NOMO-1 treated with DMSO at 0.1 percent for 48 hours (cell line): ENCODE results near the gene DBN1.

Source experiments
- DNase-seq: peaks from one replicate; lab custom pipeline; 2025; ENCODE audit not compliant: unreplicated experiment; lab: John Stamatoyannopoulos, UW

Gene DBN1

DNA sequence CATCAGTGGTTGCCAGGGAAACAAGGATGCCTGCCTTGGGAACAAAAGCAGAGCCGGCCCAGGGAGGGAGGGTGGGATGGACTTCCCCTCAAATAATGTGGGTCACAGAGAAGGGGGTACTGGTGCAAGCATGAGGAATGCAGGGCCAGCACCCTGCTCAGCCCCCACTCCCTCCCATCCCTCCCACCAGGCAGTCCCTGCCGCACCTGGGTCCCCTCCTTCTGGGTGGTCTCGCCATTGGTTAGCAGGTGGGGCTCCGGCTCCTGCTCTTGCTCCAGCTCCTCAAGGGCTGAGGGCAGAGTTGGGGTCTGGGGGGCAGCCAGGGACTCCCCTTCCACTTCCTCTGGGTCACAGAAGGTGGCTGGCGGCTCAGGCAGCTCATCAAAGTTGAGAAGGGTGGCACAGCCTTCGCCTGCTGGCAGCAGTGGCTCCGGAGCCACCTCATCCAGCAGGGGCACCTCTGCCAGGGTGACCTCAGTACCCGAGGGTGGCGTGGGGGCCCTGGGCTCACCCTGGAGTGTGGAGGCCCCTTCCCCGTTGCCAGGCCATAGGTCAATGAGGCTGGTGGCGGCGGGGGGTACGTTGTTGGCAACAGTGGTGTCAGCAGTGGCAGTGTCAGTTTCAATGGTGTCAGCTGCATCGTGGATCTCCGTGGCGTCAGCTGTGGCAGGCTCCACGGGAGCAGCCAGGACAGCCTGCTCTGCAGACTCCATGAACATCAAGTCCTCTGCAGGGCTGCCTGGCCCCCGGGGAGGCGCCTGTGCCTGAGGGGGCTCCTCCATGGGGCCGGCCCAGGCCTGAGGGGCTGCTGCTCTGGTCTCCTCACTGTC lies 15.4 kb downstream of the DBN1 start:
- no peak for DNase-seq

GRCh38 chr5:177456976-177457851 lies 16.2 kb downstream of the DBN1 start:
- DNase-seq = peak; percentile 94

- DNase-seq = no peak
These were observed 16.9 kb downstream of the DBN1 start for GRCh38 chr5:177456591-177456964.

GRCh38 chr5:177455661-177456590 lies 17.5 kb downstream of the DBN1 start:
- peak; percentile 82 for DNase-seq

- DNase-seq = peak; percentile 44
These were observed 18.3 kb downstream of the DBN1 start for GRCh38 chr5:177455036-177455660.

DNA sequence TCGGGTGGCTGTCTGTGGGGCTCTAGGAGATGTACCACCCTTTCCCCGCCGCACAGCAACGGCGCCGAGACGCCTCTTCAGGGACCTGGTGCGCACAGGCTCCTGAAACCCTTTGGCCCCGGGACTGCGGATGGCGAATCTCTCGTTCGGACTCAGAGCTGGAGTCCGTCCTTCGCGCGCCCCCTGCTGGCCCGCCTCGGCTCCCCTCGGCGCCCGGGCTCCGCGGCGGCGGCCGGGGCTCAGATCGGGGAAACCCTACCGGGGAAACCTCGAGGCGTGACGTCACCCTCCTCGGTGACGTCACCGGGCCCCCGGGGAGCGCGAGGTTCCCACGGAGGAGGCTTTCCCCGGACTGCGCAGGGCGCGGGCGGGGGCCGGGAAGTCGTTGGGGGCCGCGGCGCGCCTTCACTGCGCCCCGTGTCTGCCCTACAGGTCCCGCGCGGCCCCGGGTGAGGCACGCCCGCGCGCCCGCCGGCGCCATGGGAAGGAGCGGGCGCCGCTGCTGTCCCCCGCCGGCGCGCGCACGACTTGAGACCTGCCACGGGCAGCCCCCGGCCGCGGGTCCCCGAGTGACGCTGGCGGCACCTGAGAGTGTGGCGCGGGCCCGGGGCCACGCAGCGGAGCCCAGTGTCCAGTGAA lies 18.9 kb downstream of the DBN1 start:
- peak; percentile 88 for DNase-seq

DNA sequence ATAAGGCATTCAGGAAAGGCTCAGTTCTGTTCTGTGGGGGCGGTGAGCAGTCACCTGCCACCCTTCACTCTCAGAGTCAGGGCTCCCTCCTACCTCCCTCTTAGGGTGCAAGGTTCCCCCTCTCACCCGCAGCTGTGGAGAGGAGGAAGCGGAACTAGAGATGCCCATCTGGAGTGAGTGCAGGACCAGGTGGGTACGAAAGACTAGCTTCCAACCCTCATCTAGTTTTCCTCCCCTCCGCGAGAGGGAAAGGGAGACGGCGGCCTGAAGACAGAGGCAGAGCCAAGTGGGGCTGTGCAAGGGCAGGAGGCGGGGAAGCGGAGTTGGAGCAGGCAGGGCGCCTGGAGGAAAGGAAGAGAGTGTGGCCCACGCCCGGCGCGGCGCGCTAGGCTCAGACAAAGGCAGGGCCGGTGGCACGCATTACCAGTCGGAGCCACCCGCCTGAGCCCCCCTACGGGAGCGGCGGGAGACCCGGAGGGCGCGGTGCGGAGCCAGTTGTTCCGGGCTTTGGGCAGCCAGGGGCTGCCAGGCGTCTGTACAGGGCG lies 19.5 kb downstream of the DBN1 start:
- DNase-seq = no peak

DNA sequence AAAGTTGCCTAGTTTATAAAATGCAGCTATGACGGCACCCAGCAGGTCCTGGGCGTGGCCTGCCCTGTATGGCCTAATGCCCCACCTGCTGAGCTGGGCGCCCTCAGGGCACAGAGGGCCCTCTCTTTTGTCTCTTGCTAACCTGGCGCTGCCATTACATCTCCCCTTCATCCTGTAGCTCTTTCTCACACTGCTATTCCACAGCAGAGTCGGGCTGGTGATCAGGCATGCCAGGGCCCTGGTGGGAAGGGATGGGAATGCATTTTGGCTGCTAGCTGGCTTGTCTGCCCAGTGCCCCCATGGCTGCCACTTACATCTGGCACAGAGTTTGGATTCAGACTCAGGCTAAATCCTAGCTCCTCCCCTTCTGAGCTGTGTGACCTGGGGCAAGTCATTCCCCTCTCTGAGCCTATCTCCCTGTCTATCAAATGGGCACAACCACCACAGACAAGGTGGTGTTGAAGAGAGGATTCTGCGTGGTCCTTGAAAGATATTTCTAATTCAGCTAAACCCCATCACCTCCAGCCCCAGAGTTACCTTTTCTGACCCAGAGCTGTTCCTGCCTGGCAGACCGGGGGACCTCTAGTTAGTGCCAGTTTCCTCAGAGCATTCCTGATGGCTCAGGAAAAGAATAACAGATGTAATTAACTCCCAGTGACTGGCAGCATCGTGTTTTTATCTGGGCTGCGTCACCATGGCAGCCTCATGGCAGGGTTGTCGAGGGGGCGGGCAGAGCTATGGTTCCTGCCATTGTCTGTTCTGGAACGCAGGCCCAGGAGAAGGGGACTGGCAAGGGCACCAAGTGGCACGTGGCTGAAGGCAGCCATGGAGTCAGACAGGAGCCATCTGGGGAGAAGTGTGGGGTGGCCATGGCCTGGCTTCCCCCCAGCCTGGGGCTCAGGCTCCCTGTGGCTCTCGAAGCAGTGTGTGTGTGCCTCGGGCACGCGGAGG lies 20.5 kb downstream of the DBN1 start:
- no peak for DNase-seq

GRCh38 chr5:177450667-177451424 lies 22.6 kb downstream of the DBN1 start:
- DNase-seq = no peak

GRCh38 chr5:177449140-177450061 lies 24.0 kb downstream of the DBN1 start:
- no peak for DNase-seq

- no peak for DNase-seq
These were observed 25.0 kb downstream of the DBN1 start for GRCh38 chr5:177448244-177448950.

- DNase-seq = peak; percentile 12
These were observed 25.7 kb downstream of the DBN1 start for GRCh38 chr5:177447611-177448243.

DNA sequence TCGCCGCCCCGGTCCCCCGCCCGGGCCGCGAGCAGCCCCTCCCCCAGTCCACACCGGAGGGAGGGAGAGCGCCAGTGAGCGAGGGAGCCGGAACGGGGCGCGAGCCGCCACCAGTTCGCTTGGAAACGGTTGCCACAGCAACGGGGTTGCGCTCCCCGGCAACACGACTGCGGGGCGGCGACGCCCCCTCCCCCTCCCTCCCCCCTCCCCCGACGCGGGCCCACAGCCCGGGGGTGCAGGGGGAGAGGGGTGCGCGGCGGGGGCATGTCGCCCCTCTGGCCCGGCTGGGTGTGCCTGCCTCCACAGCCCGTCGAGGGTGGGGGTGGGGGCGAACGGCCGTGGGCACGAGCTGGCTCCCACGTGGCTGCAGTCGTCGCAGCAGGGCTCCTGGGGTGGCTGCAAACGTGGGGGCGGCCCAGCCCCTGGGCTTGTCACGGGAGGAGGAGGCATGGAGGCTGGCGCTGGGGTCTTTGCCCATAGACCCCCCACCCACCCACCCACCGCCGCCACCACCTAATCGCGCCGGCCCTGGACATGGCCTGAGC lies 26.3 kb downstream of the DBN1 start:
- peak; percentile 21 for DNase-seq

DNA sequence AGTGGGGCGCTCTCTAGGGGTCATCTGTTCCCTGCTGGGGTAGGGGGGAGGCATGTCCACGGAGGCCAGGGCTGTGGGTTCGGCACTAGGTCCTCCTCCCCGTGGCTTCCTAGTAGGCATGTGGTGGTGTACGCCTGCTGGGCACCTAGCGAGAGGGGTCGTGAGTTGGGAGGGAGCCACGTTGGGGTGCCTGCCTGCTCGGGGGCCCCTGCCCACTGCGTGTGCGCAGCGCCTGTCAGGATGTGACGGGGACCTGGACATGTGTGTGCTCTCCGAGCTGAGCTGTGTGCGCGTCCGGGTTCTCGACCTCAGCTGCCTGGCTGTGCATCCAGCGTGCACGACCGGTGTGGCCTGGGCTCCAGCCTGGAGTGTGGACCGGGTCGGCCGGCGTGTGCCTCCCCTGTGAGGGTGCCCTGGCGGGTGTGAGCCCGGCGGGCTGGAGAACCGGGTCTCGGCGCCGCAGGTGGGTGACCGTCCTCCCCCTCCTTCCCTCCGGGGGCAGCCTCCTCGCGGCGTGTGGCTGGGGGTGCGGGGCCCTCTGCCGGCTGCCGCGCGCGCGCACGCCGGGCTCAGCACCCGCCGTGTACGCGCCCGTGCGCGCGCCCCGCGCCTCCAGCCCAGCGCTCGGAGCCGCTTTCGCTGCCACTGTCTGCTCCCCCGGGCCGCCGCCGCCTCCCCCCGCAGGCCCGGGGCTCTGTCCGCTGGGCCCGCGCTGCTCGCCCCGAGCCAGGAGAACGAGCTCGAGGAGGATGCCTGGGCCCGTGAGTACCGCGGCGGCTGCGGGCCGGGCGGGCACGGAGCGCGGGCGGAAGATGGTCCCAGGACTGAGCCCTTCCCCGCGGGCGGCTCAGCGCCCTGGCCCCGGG lies 27.0 kb downstream of the DBN1 start, which contains the start of gene PRR7:
Gene PRR7, plus strand, starts transcription at position 615 of the 866 bp plus-strand sequence. CDS start 8,254 bp downstream, outside the sequence.
- DNase-seq = peak; percentile 64

DNA sequence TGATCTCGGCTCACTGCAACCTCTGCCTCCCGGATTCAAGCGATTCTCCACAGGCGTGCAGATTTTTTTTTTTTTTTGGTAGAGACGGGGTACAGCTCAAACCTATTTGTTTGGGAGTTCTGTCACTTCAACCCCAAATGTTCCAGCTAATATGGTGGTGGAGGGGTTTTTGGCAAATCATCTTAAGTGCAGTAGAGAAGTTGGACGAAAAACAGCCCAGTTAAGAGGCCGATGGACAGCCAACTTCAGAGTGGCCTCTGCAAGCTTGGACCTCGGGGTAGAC lies 27.6 kb downstream of the DBN1 start:
- DNase-seq = no peak
